HUES64 (cell line): ENCODE measurements around the gene SNTG2.

Experiments used
- H3K27ac ChIP-seq: 2 replicates; pipeline ENCODE4 v1.7.0; 2013; ENCODE audit warnings: low read depth, low read length, inconsistent platforms
- H3K27me3 ChIP-seq: 2 replicates; pipeline ENCODE4 v1.6.1; 2013; ENCODE audit warnings: mild to moderate bottlenecking, low read length; ENCODE audit not compliant: insufficient read depth
- H3K36me3 ChIP-seq: 2 replicates; pipeline ENCODE4 v1.6.1; 2013; ENCODE audit warnings: mild to moderate bottlenecking, low read length; ENCODE audit not compliant: insufficient read depth
- H3K4me1 ChIP-seq: 2 replicates; pipeline ENCODE4 v1.6.1; 2013; ENCODE audit warnings: mild to moderate bottlenecking, low read length, moderate library complexity; ENCODE audit not compliant: insufficient read depth
- H3K4me3 ChIP-seq: 2 replicates; pipeline ENCODE4 v1.5.1; 2013; ENCODE audit warnings: mild to moderate bottlenecking, low read length, moderate library complexity
- H3K9ac ChIP-seq: 2 replicates; pipeline ENCODE4 v1.6.1; 2013; ENCODE audit warnings: mild to moderate bottlenecking, low read depth, low read length
- H3K9me3 ChIP-seq: 2 replicates; pipeline ENCODE4 v1.6.1; 2013; ENCODE audit warnings: low read depth, low read length; ENCODE audit not compliant: insufficient read depth
- WGBS: fragments of 150-250, 120-280 bp; methylation state at CpG from one replicate; pipeline ENCODE4 v1.1.7; 2013; ENCODE audit warnings: missing lambda C conversion rate; 5-methylcytosine and 5-hydroxymethylcytosine counted together

SNTG2 gene

GRCh38 chr2:1010415-1010930 is 59.8 kb downstream of the SNTG2 start:
- H3K4me3 ChIP-seq: no peak overlapping the region
- no peaks in the 10 kb centered on the region for H3K9me3 ChIP-seq
- 88% methylated on average over 7 of the region's 7 CpGs for WGBS
- H3K27me3 ChIP-seq: no peaks in the 10 kb centered on the region
- H3K4me1 ChIP-seq: no peaks in the 10 kb centered on the region
- H3K36me3 ChIP-seq: no peaks in the 10 kb centered on the region
- no peak overlapping the region for H3K27ac ChIP-seq
- no peak overlapping the region for H3K9ac ChIP-seq

- Histone ChIP-seq H3K4me3 (no peak overlapping the region), H3K27ac (no peak overlapping the region), H3K36me3 (no peaks in the 10 kb centered on the region), H3K27me3 (no peaks in the 10 kb centered on the region), H3K9ac (no peak overlapping the region), H3K9me3 (no peaks in the 10 kb centered on the region), H3K4me1 (no peaks in the 10 kb centered on the region)
- WGBS: 87% methylated on average over 5 of the region's 5 CpGs
Measured at GRCh38 chr2:1011006-1011405, 60.4 kb downstream of the SNTG2 start.

DNA sequence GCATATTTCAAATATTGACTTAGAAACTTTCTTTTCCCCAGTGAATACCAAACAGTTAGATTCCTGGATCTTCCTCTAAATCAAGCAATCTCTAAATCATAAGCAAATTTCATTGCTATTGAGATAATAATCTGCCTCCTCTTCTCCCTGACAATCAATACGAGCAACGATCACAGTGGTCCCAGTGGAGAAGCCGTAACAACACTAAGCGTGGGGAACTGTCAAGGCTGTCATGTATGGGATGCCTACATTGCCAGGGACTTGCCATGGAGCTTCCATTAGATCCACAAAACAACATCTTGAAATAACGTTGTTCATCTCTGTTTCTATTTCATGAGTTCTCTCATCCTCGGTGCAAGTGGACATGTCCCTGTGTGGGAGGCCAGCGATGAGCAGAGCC is 61.3 kb downstream of the SNTG2 start:
- Histone ChIP-seq H3K9ac (no peak overlapping the region), H3K4me1 (no peaks in the 10 kb centered on the region), H3K27ac (no peak overlapping the region), H3K4me3 (no peak overlapping the region), H3K36me3 (no peaks in the 10 kb centered on the region), H3K27me3 (no peaks in the 10 kb centered on the region), H3K9me3 (no peaks in the 10 kb centered on the region)
- WGBS: 97% methylated on average over 7 of the region's 7 CpGs

- no peaks in the 10 kb centered on the region for H3K27me3 ChIP-seq
- H3K4me3 ChIP-seq: no peak overlapping the region
- no peak overlapping the region for H3K9ac ChIP-seq
- H3K36me3 ChIP-seq: no peaks in the 10 kb centered on the region
- no peaks in the 10 kb centered on the region for H3K4me1 ChIP-seq
- H3K27ac ChIP-seq: no peak overlapping the region
- no peaks in the 10 kb centered on the region for H3K9me3 ChIP-seq
- WGBS: 89% methylated on average over 12 of the region's 12 CpGs
Measured at GRCh38 chr2:1014802-1015201, 64.2 kb downstream of the SNTG2 start.

GRCh38 chr2:1016500-1016899 is 65.9 kb downstream of the SNTG2 start:
- Histone ChIP-seq H3K4me3 (no peak overlapping the region), H3K9ac (no peak overlapping the region), H3K27me3 (no peaks in the 10 kb centered on the region), H3K9me3 (no peaks in the 10 kb centered on the region), H3K27ac (no peak overlapping the region), H3K36me3 (no peaks in the 10 kb centered on the region), H3K4me1 (no peaks in the 10 kb centered on the region)
- 97% methylated on average over 8 of the region's 8 CpGs for WGBS

- H3K36me3 ChIP-seq: no peaks in the 10 kb centered on the region
- H3K9me3 ChIP-seq: no peaks in the 10 kb centered on the region
- H3K27ac ChIP-seq: no peak overlapping the region
- no peaks in the 10 kb centered on the region for H3K4me1 ChIP-seq
- H3K9ac ChIP-seq: no peak overlapping the region
- 90% methylated on average over 6 of the region's 6 CpGs for WGBS
- H3K4me3 ChIP-seq: no peak overlapping the region
- H3K27me3 ChIP-seq: no peaks in the 10 kb centered on the region
Measured at GRCh38 chr2:1017827-1018226, 67.2 kb downstream of the SNTG2 start.

GRCh38 chr2:1020206-1020605 is 69.6 kb downstream of the SNTG2 start:
- Histone ChIP-seq H3K4me1 (no peaks in the 10 kb centered on the region; the same call in 1 of the 2 replicates), H3K9me3 (no peaks in the 10 kb centered on the region), H3K9ac (no peak overlapping the region), H3K4me3 (no peak overlapping the region), H3K36me3 (no peaks in the 10 kb centered on the region), H3K27ac (no peak overlapping the region), H3K27me3 (no peaks in the 10 kb centered on the region)
- WGBS: 82% methylated on average over 3 of the region's 3 CpGs

GRCh38 chr2:1022178-1022577 is 71.5 kb downstream of the SNTG2 start:
- Histone ChIP-seq H3K9ac (no peak overlapping the region), H3K4me1 (no peaks in the 10 kb centered on the region; the same call in 1 of the 2 replicates), H3K27me3 (no peaks in the 10 kb centered on the region), H3K4me3 (no peak overlapping the region), H3K27ac (no peak overlapping the region), H3K36me3 (no peaks in the 10 kb centered on the region), H3K9me3 (no peaks in the 10 kb centered on the region)
- 94% methylated on average over 17 of the region's 17 CpGs for WGBS

GRCh38 chr2:1024981-1025380 is 74.3 kb downstream of the SNTG2 start:
- WGBS: 88% methylated on average over 3 of the region's 4 CpGs
- Histone ChIP-seq H3K36me3 (no peaks in the 10 kb centered on the region), H3K4me3 (no peak overlapping the region), H3K27me3 (no peaks in the 10 kb centered on the region), H3K9me3 (no peaks in the 10 kb centered on the region), H3K27ac (no peak overlapping the region), H3K9ac (no peak overlapping the region), H3K4me1 (peaks cover 7% of the 10 kb centered on the region)

DNA sequence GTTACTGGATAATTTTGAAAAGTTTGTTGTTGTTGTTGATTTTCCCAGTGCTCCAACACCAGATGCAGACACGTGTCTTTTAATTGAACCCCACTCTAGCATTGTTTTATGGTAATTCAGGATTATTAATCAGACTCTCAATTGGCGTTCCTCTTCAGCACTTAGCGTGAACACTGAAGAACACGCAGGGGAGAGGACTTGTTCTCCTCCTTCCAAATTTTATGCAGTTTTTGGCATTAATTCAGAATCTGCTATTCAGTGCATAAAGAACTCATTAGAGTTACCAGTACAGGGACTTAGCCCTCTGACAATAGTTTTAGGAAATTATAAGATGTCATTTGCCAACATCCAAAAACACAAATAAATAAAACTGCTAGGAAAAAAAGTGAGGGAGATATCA is 75.5 kb downstream of the SNTG2 start:
- Histone ChIP-seq H3K9ac (no peak overlapping the region), H3K9me3 (no peaks in the 10 kb centered on the region), H3K27ac (no peak overlapping the region), H3K27me3 (no peaks in the 10 kb centered on the region), H3K4me3 (no peak overlapping the region), H3K36me3 (no peaks in the 10 kb centered on the region), H3K4me1 (peaks cover 7% of the 10 kb centered on the region)
- 98% methylated on average over 4 of the region's 4 CpGs for WGBS

GRCh38 chr2:1028831-1029230 is 78.2 kb downstream of the SNTG2 start:
- 89% methylated on average over 7 of the region's 8 CpGs for WGBS
- no peaks in the 10 kb centered on the region for H3K9me3 ChIP-seq
- no peak overlapping the region for H3K27ac ChIP-seq
- no peaks in the 10 kb centered on the region for H3K27me3 ChIP-seq
- H3K36me3 ChIP-seq: no peaks in the 10 kb centered on the region
- peaks cover 7% of the 10 kb centered on the region for H3K4me1 ChIP-seq
- no peak overlapping the region for H3K4me3 ChIP-seq
- H3K9ac ChIP-seq: no peak overlapping the region

GRCh38 chr2:1032030-1032429 is 81.4 kb downstream of the SNTG2 start:
- H3K9ac ChIP-seq: no peak overlapping the region
- no peak overlapping the region for H3K4me3 ChIP-seq
- WGBS: 96% methylated on average over 13 of the region's 13 CpGs
- H3K36me3 ChIP-seq: no peaks in the 10 kb centered on the region
- H3K27me3 ChIP-seq: no peaks in the 10 kb centered on the region
- no peak overlapping the region for H3K27ac ChIP-seq
- no peaks in the 10 kb centered on the region for H3K9me3 ChIP-seq
- H3K4me1 ChIP-seq: peaks cover 7% of the 10 kb centered on the region; the same call in 1 of the 2 replicates
